Measurements from ENCODE around the gene ANTXR1.

GRCh38 chr2:69060938-69061501 is 48.0 kb downstream of the ANTXR1 start:
- TF ChIP-seq, protein P1, sequence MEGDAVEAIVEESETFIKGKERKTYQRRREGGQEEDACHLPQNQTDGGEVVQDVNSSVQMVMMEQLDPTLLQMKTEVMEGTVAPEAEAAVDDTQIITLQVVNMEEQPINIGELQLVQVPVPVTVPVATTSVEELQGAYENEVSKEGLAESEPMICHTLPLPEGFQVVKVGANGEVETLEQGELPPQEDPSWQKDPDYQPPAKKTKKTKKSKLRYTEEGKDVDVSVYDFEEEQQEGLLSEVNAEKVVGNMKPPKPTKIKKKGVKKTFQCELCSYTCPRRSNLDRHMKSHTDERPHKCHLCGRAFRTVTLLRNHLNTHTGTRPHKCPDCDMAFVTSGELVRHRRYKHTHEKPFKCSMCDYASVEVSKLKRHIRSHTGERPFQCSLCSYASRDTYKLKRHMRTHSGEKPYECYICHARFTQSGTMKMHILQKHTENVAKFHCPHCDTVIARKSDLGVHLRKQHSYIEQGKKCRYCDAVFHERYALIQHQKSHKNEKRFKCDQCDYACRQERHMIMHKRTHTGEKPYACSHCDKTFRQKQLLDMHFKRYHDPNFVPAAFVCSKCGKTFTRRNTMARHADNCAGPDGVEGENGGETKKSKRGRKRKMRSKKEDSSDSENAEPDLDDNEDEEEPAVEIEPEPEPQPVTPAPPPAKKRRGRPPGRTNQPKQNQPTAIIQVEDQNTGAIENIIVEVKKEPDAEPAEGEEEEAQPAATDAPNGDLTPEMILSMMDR (IDR thresholded peaks at IDR 0.05): no peak
- TF ChIP-seq POLR2A (IDR thresholded peaks at IDR 0.05): no peak
